Right renal cortex interstitium (tissue), 3 donors: ENCODE data around the gene DGUOK. TPM values are rescaled to one million over a fixed set of nuclear protein-coding genes. Genes with fewer than 3 reads are reported as not detected.

Experiments
- DNase-seq, 3 donors: peaks; one replicate each; pipeline ENCODE4 v3.0.0-alpha.2; 2013; ENCODE audit warnings: low read depth in 3 of 3, low spot score in 2 of 3
- polyA plus RNA-seq, 3 donors: library from polyadenylated mRNA; unstranded; fragments of 120-200 nt; gene quantifications; one replicate each; pipeline ENCODE4 v1.2.1, GENCODE V29; 2013; ENCODE audit not compliant: insufficient read length in 3 of 3

Gene DGUOK
- polyA plus RNA-seq, 3 donors: 59.3 to 66.9 (median 61.7) TPM

- no peak for DNase-seq
These were observed 19.5 kb downstream of the DGUOK start for GRCh38 chr2:73946215-73946614.

- DNase-seq: no peak
These were observed 20.0 kb downstream of the DGUOK start for GRCh38 chr2:73946666-73947065.

GRCh38 chr2:73947412-73948018, 20.8 kb downstream of the DGUOK start:
- no peak for DNase-seq

- no peak for DNase-seq
These were observed 23.1 kb downstream of the DGUOK start for GRCh38 chr2:73949802-73950201.

- no peak for DNase-seq
These were observed 26.1 kb downstream of the DGUOK start for GRCh38 chr2:73952499-73953446.

GRCh38 chr2:73956218-73956865, 29.7 kb downstream of the DGUOK start:
- DNase-seq: no peak

GRCh38 chr2:73961274-73961673, 34.6 kb downstream of the DGUOK start:
- DNase-seq: no peak

DNA sequence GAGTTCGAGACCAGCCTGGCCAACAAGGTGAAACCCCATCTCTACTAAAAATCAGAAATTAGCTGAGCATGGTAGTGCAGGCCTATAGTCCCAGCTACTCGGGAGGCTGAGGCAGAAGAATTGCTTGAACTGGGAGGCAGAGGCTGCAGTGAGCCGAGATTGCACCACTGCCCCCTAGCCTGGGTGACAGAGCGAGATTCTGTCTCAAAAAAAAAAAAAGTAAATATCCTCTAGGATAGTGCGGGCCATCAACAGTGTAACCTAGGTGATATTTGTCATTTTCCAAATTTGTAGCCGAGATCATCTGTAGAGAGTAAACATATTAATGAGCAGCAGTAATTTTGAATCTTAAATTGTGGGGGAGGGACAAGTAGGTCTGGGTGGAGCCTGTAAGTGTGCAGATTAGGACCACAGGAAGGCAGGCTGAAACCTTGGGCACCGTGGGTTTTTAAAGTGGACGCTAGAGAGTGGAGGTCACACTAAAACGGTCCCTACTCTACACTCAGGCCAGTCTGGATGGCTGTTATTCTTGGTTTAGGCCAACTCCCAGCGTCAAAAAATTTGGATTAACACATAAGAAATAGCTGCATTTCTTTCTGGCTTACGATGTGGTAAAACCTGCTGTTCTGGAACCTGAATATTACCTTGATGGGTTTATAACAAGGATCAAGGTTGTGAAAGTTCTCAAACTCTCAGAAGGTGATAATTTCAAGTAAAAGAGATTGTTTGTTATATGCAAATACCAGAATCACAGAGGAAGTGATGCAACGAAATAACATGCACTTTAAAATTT, 35.3 kb downstream of the DGUOK start:
- no peak for DNase-seq

- DNase-seq: no peak
These were observed 36.1 kb downstream of the DGUOK start for GRCh38 chr2:73962798-73963197.

GRCh38 chr2:73963385-73964120, 36.9 kb downstream of the DGUOK start:
- DNase-seq: no peak

- no peak for DNase-seq
These were observed 37.5 kb downstream of the DGUOK start for GRCh38 chr2:73964223-73964622.

DNA sequence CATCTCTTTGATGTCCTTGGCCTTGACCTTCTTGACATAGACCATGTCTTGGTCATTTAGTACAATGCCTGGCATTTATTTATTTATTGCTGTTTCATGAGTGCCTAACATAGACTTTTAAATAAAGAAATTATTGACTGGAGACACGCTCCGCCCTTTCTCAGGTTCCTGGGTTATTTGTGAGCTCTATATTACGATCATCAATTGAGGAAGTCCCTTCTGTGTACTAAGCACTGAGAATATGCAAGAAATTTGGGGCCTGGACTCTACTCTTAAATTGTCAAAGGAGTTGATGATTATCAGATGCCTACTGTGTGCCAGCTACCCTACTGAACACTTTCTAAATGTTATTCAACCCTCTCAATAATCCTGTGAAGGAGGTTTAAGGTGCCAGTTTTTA, 38.4 kb downstream of the DGUOK start:
- no peak for DNase-seq

DNA sequence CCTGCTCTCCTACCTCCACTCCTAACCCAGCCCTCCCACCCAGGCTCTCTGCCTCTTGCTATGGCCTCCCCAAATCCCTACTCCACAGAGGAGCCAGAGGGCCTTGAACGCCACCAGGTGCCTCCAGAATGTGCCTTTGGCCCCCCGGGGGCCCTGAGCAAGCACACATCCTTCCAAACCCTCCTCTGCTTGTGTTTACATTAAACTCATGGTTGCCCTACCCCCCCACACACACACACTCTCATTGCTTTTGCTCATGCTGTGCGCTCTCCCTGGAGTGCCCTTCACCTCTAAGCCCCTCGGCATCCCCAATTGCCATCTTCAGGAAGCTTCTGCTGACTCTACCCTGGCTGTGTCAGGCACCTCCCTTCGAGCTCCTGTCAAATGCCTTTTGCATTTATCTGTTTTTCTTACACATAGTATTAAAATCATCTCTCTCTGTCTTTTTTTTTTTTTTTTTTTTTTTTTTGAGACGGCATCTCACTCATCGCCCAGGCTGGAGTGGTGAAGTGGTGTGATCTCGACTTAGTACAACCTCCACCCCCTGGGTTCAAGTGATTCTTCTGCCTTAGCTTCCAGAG, 41.8 kb downstream of the DGUOK start:
- DNase-seq: no peak

GRCh38 chr2:73969356-73969755, 42.7 kb downstream of the DGUOK start:
- DNase-seq: no peak

DNA sequence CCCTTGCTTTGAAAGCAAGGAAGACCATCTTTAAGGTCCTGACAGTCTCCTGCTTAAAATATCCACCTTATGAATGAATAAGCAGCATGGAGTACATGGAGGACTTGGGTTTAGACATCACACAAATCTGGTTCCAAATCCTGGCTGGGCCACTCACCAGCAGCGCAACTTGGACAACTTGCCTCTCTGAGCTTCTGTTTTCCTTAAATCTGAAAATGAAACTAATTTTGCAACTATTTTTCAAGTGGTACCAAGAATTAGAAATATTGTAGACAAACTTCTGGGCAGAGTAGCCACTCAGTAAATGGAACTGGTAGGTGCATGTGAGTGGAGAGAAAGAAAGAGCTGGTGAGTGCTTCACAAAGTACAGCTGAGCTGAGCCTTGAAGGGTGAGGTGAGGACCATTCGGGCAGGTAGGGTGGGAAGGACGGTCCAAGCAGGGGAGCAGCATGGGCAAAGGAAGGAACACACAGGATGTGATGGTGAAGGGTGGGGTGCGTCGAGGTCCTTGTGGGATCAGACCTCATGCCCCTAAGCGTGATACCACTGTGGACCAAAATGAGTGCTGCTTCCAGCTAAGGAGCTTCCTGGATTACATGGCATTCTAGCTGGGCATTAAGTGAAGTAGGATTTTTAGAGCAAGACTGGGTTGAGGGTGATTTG, 43.6 kb downstream of the DGUOK start:
- no peak for DNase-seq

GRCh38 chr2:73970850-73971471, 44.3 kb downstream of the DGUOK start:
- no peak for DNase-seq

GRCh38 chr2:73971722-73972121, 45.0 kb downstream of the DGUOK start:
- DNase-seq: no peak

DNA sequence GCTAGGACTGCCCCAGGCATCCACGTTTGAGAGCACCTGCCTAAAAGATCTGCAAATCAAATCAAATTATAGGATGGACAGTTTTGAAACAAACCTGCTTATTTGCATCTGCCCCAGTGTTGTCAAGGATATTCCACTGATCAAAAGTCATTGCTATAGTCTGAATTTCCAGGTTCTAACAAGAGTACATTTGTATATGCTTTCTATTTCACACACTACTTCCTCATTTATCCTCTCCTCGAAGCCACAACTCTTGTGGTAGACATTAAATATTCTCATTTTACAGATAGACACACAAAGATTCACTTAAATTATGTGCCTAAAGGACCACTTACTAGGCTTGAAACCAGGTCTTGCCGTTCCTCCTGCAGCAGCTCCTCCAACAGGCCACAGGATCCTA, 46.2 kb downstream of the DGUOK start:
- DNase-seq: no peak

GRCh38 chr2:73975731-73976130, 49.1 kb downstream of the DGUOK start:
- DNase-seq: no peak
